Lung (tissue), 12 donors: ENCODE results near the gene C2CD4D. TPM values are rescaled to one million over a fixed set of nuclear protein-coding genes. Genes with fewer than 3 reads are reported as not detected.

Experiments
- ATAC-seq: fragments of 200-7000 bp; cut with Tn5 transposase; one replicate; pipeline ENCODE4 v1.9.1; 2020; ENCODE audit warnings: moderate number of reproducible peaks; ENCODE audit not compliant: insufficient read depth, low FRiP score
- DNase-seq, 3 donors: peaks; one replicate each; pipeline ENCODE4 v3.0.0-alpha.2; 2013 to 2017
- H3K27ac ChIP-seq, 2 donors: one replicate each; pipeline ENCODE4 v1.5.1; 2013; ENCODE audit warnings: mild to moderate bottlenecking in 2 of 2, moderate library complexity in 2 of 2, control low read depth in 1 of 2, inconsistent platforms in 1 of 2, low read depth in 1 of 2, low read length in 1 of 2
- H3K27me3 ChIP-seq, 3 donors: one replicate each; pipeline ENCODE4 v1.5.1; 2013; ENCODE audit warnings: low read length in 2 of 3; ENCODE audit not compliant: control insufficient read depth in 3 of 3, insufficient read depth in 3 of 3
- H3K36me3 ChIP-seq, 4 donors: one replicate each; pipeline ENCODE4 v1.5.1; 2013; ENCODE audit warnings: low read length in 4 of 4, mild to moderate bottlenecking in 1 of 4, moderate library complexity in 1 of 4; ENCODE audit not compliant: control insufficient read depth in 4 of 4, insufficient read depth in 4 of 4
- H3K4me1 ChIP-seq, 5 donors: one replicate each; pipeline ENCODE4 v1.5.1; 2013; ENCODE audit warnings: low read length in 5 of 5, mild to moderate bottlenecking in 2 of 5, moderate library complexity in 1 of 5; ENCODE audit not compliant: control insufficient read depth in 5 of 5, insufficient read depth in 5 of 5
- H3K4me3 ChIP-seq: one replicate; pipeline ENCODE4 v1.5.1; 2013; ENCODE audit warnings: mild to moderate bottlenecking, control low read depth, moderate library complexity
- H3K9ac ChIP-seq, 2 donors: one replicate each; pipeline ENCODE4 v1.5.1; 2013; ENCODE audit warnings: low read length in 2 of 2, control low read depth in 1 of 2; ENCODE audit not compliant: insufficient read depth in 1 of 2
- H3K9me3 ChIP-seq, 4 donors: one replicate each; pipeline ENCODE4 v1.5.1; 2013; ENCODE audit warnings: low read length in 3 of 4, mild to moderate bottlenecking in 1 of 4, moderate library complexity in 1 of 4; ENCODE audit not compliant: control insufficient read depth in 4 of 4, insufficient read depth in 3 of 4
- WGBS, 2 donors: extraction: QIAGEN DNeasy Blood & Tissue Kit; methylation state at CpG; one replicate each; pipeline ENCODE4 v1.1.7; 2013; 5-methylcytosine and 5-hydroxymethylcytosine counted together
- polyA plus RNA-seq, 2 donors: library from polyadenylated mRNA; stranded (reverse); fragments of 200-250 nt; gene quantifications; one replicate each; pipeline ENCODE4 v1.2.1, GENCODE V29; 2013
- total RNA-seq, 2 donors: library from RNA; depleted of rRNA in 1 of 2; stranded (reverse); fragments of >200 nt in 1 of 2; gene quantifications; one replicate each; pipeline ENCODE4 v1.2.1, GENCODE V29; 2014 to 2021
- TF ChIP-seq, protein P1 (sequence below): IDR thresholded peaks from 2 replicates; pipeline ENCODE4 v1.5.1; 2012; ENCODE audit warnings: mild to moderate bottlenecking; ENCODE audit errors: control extremely low read depth, extremely low read depth
- donor health status: control.
- donor health status: control.
- donor health status: Bipolar disorder and iron deficiency.
- donor health status: healthy.
- donor health status: DM: yes; HTN: yes; CAD: no.

The C2CD4D gene
- total and polyA plus RNA-seq, 4 donors: 0.10 to 0.40 (median 0.19) TPM; not detected in 1

DNA sequence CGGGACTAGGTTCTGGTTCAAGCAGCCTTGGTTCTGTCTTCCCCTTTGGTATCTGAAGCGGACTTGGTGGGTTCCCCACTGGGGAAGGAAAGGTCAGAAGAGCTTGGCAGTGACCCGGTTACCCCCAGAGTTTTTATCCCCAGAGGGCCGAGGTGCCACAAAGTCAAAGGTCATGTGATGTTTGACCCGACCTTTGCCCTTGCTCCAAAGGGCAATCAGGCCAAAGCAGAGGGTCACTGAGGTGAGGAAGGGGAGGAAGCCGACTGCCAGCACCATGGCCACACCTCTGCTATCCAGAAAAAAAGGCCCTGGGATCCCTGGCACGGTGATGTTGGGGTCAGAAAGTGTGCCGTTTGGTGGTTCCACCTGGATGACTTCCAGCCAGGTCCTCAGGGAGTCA is 38.8 kb downstream of the C2CD4D start:
- no peak for DNase-seq
- Histone ChIP-seq H3K27me3 (peaks cover 0 to 20% (median 4%) of the 10 kb centered on the region in 3 donors), H3K27ac (no peak overlapping the region), H3K36me3 (no peaks in the 10 kb centered on the region), H3K4me3 (no peak overlapping the region), H3K9ac (no peak overlapping the region), H3K4me1 (no peaks in the 10 kb centered on the region), H3K9me3 (no peaks in the 10 kb centered on the region)
- TF ChIP-seq, protein P1, sequence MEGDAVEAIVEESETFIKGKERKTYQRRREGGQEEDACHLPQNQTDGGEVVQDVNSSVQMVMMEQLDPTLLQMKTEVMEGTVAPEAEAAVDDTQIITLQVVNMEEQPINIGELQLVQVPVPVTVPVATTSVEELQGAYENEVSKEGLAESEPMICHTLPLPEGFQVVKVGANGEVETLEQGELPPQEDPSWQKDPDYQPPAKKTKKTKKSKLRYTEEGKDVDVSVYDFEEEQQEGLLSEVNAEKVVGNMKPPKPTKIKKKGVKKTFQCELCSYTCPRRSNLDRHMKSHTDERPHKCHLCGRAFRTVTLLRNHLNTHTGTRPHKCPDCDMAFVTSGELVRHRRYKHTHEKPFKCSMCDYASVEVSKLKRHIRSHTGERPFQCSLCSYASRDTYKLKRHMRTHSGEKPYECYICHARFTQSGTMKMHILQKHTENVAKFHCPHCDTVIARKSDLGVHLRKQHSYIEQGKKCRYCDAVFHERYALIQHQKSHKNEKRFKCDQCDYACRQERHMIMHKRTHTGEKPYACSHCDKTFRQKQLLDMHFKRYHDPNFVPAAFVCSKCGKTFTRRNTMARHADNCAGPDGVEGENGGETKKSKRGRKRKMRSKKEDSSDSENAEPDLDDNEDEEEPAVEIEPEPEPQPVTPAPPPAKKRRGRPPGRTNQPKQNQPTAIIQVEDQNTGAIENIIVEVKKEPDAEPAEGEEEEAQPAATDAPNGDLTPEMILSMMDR: no peak
- 62 to 74% methylated on average over 8 of the region's 8 CpGs for WGBS, 2 donors
- no peak for ATAC-seq

GRCh38 chr1:151799179-151800022 is 40.2 kb downstream of the C2CD4D start:
- no peak for ATAC-seq
- no peaks in the 10 kb centered on the region for H3K4me1 ChIP-seq

GRCh38 chr1:151798571-151798970 is 41.0 kb downstream of the C2CD4D start:
- no peak overlapping the region for H3K27ac ChIP-seq
- ATAC-seq (no peak), DNase-seq (no peak)
- H3K4me1 ChIP-seq: no peaks in the 10 kb centered on the region
- no peaks in the 10 kb centered on the region for H3K9me3 ChIP-seq
- TF ChIP-seq, protein P1: no peak
- WGBS, 2 donors: 92 to 93% methylated on average over 5 of the region's 5 CpGs
- no peak overlapping the region for H3K9ac ChIP-seq
- H3K27me3 ChIP-seq: peaks cover 0 to 20% (median 0%) of the 10 kb centered on the region in 3 donors
- H3K4me3 ChIP-seq: no peak overlapping the region
- no peaks in the 10 kb centered on the region for H3K36me3 ChIP-seq

More at GRCh38 chr1:151799179-151800022, 40.2 kb downstream of the C2CD4D start:
- no peak for DNase-seq
- H3K4me3 ChIP-seq: no peak overlapping the region
- no peaks in the 10 kb centered on the region for H3K36me3 ChIP-seq
- no peak overlapping the region for H3K9ac ChIP-seq
- TF ChIP-seq, protein P1: no peak
- H3K27me3 ChIP-seq: peaks cover 0 to 20% (median 4%) of the 10 kb centered on the region in 3 donors
- H3K9me3 ChIP-seq: no peaks in the 10 kb centered on the region
- H3K27ac ChIP-seq: no peak overlapping the region
- 71 to 83% methylated on average over 9 of the region's 9 CpGs for WGBS, 2 donors
